ENCODE data around the gene MEA1. TPM values are rescaled to one million over a fixed set of nuclear protein-coding genes. Genes with fewer than 3 reads are reported as not detected.

MEA1 gene
- total RNA-seq, 1 donor, result 47.4 TPM

DNA sequence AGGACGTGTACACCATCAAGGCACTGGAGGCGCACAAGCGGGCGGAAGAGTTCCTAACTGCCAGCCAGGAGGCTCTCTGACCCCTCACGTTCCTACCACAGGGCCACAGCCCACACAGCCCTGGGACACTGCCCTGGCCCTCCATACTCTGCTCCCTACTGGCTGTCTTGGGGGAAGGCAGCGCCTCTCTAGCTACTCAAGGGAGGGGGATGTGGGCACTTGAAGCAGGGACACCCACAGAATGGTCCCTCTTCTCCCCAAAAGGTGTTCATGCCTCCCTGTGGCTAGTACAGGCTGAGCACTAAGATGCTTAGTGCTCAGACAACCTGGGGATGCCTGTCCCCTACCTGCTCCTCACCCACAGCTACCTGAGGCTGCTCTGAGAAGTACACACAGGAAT, 2.5 kb downstream of the MEA1 start:
- Histone ChIP-seq H2AFZ (ENCODE audit: low read length) (no peak overlapping the region), H3K27ac (ENCODE audit: low read depth, low read length) (no peak overlapping the region), H3K36me3 (ENCODE audit: insufficient read depth, low read length) (peaks cover 53% of the 10 kb centered on the region), H3K4me1 (ENCODE audit: insufficient read depth, low read length) (peaks cover 22% of the 10 kb centered on the region), H3K9me3 (ENCODE audit: low read depth, low read length) (no peaks in the 10 kb centered on the region), H4K20me1 (ENCODE audit: insufficient read depth, low read length) (peaks cover 18% of the 10 kb centered on the region), H3K27me3 (ENCODE audit: insufficient read depth, low read length) (no peaks in the 10 kb centered on the region), H3K79me2 (ENCODE audit: insufficient read depth, low read length) (peaks cover 59% of the 10 kb centered on the region), H3K4me2 (ENCODE audit: insufficient read depth, low read length) (no peak overlapping the region), H3K4me3 (ENCODE audit: insufficient read depth, low read length) (no peak overlapping the region)
- no peak for DNase-seq (ENCODE audit: insufficient read length, low spot score, missing footprints)
- TF ChIP-seq CTCF (IDR thresholded peaks at IDR 0.05; ENCODE audit: extremely low read depth, low read depth, low read length), result no peak

DNA sequence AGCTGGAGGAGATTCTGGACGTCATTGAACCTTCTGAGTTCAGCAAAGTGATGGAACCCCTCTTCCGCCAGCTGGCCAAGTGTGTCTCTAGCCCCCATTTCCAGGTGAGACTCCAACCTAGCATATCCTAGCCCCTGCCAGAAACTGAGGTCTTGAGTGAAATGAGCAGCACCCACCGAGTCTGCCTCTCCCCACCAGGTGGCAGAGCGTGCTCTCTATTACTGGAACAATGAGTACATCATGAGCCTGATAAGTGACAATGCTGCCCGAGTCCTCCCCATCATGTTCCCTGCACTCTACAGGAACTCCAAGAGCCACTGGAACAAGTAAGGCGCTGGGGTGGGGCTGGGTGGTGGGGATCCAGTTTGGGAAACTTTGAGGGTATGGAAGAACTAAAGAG, 4.6 kb downstream of the MEA1 start:
- Histone ChIP-seq H3K4me1 (ENCODE audit: insufficient read depth, low read length) (peaks cover 10% of the 10 kb centered on the region), H3K27ac (ENCODE audit: low read depth, low read length) (no peak overlapping the region), H3K79me2 (ENCODE audit: insufficient read depth, low read length) (peaks cover 38% of the 10 kb centered on the region), H2AFZ (ENCODE audit: low read length) (no peak overlapping the region), H3K36me3 (ENCODE audit: insufficient read depth, low read length) (peaks cover 57% of the 10 kb centered on the region), H3K27me3 (ENCODE audit: insufficient read depth, low read length) (no peaks in the 10 kb centered on the region), H3K4me3 (ENCODE audit: insufficient read depth, low read length) (no peak overlapping the region), H4K20me1 (ENCODE audit: insufficient read depth, low read length) (peaks cover 7% of the 10 kb centered on the region), H3K9me3 (ENCODE audit: low read depth, low read length) (no peaks in the 10 kb centered on the region), H3K4me2 (ENCODE audit: insufficient read depth, low read length) (no peak overlapping the region)
- TF ChIP-seq CTCF (IDR thresholded peaks at IDR 0.05; ENCODE audit: extremely low read depth, low read depth, low read length), result peak; percentile 62
- DNase-seq (ENCODE audit: insufficient read length, low spot score, missing footprints), result peak; percentile 90

- Histone ChIP-seq H3K27ac (ENCODE audit: low read depth, low read length) (no peak overlapping the region), H3K27me3 (ENCODE audit: insufficient read depth, low read length) (no peaks in the 10 kb centered on the region), H3K36me3 (ENCODE audit: insufficient read depth, low read length) (peaks cover 57% of the 10 kb centered on the region), H4K20me1 (ENCODE audit: insufficient read depth, low read length) (peaks cover 2% of the 10 kb centered on the region), H2AFZ (ENCODE audit: low read length) (no peak overlapping the region), H3K4me1 (ENCODE audit: insufficient read depth, low read length) (no peaks in the 10 kb centered on the region), H3K9me3 (ENCODE audit: low read depth, low read length) (no peaks in the 10 kb centered on the region), H3K79me2 (ENCODE audit: insufficient read depth, low read length) (peaks cover 21% of the 10 kb centered on the region), H3K4me2 (ENCODE audit: insufficient read depth, low read length) (no peak overlapping the region), H3K4me3 (ENCODE audit: insufficient read depth, low read length) (no peak overlapping the region)
- no peak for TF ChIP-seq CTCF (IDR thresholded peaks at IDR 0.05; ENCODE audit: extremely low read depth, low read depth, low read length)
- DNase-seq (ENCODE audit: insufficient read length, low spot score, missing footprints), result peak; percentile 64
Measured at GRCh38 chr6:43007126-43007525, 6.6 kb downstream of the MEA1 start.

GRCh38 chr6:43006251-43006650, 7.5 kb downstream of the MEA1 start:
- H3K27ac ChIP-seq (ENCODE audit: low read depth, low read length), result no peak overlapping the region
- no peak overlapping the region for H2AFZ ChIP-seq (ENCODE audit: low read length)
- H4K20me1 ChIP-seq (ENCODE audit: insufficient read depth, low read length), result no peaks in the 10 kb centered on the region
- H3K9me3 ChIP-seq (ENCODE audit: low read depth, low read length), result no peaks in the 10 kb centered on the region
- no peak overlapping the region for H3K4me2 ChIP-seq (ENCODE audit: insufficient read depth, low read length)
- H3K79me2 ChIP-seq (ENCODE audit: insufficient read depth, low read length), result peaks cover 12% of the 10 kb centered on the region
- no peak for TF ChIP-seq CTCF (IDR thresholded peaks at IDR 0.05; ENCODE audit: extremely low read depth, low read depth, low read length)
- H3K4me1 ChIP-seq (ENCODE audit: insufficient read depth, low read length), result no peaks in the 10 kb centered on the region
- no peak overlapping the region for H3K4me3 ChIP-seq (ENCODE audit: insufficient read depth, low read length)
- no peak for DNase-seq (ENCODE audit: insufficient read length, low spot score, missing footprints)
- no peaks in the 10 kb centered on the region for H3K27me3 ChIP-seq (ENCODE audit: insufficient read depth, low read length)
- peaks cover 51% of the 10 kb centered on the region for H3K36me3 ChIP-seq (ENCODE audit: insufficient read depth, low read length)

Measured in osteoblast (primary cell).